ENCODE data around the gene DNAJC5. TPM values are rescaled to one million over a fixed set of nuclear protein-coding genes. Genes with fewer than 3 reads are reported as not detected.

DNAJC5 gene
- total RNA-seq, 1 experiment from 2014 or later: 28.5 TPM

- CTCF ChIA-PET: interaction anchor here (0.6 to 5.6 kb wide), 8 partner anchors 9 to 336 kb away, joined by 3 to 68 read pairs (median 8); partner anchors contain the start of genes ARFRP1, SLC2A4RG and ZGPAT
- peaks cover 34% of the 10 kb centered on the region for H3K4me1 Mint-ChIP-seq
- peak overlapping the region; percentile 79 for H3K27ac Mint-ChIP-seq
- peaks cover 13% of the 10 kb centered on the region for H3K36me3 Mint-ChIP-seq
- H3K9me3 Mint-ChIP-seq: no peaks in the 10 kb centered on the region
- ATAC-seq (peak; percentile 13), DNase-seq (ENCODE audit: low spot score) (peak; percentile 65)
- peak overlapping the region; percentile 94 for H3K4me3 Mint-ChIP-seq
- POLR2A ChIA-PET: interaction anchor here (0.5 to 3.3 kb wide), 7 partner anchors 9 to 123 kb away, joined by 3 to 22 read pairs (median 8); partner anchors contain the start of genes DNAJC5 and ZBTB46
- no peaks in the 10 kb centered on the region for H3K27me3 Mint-ChIP-seq (ENCODE audit: low read depth)
- TF ChIP-seq, protein P1, sequence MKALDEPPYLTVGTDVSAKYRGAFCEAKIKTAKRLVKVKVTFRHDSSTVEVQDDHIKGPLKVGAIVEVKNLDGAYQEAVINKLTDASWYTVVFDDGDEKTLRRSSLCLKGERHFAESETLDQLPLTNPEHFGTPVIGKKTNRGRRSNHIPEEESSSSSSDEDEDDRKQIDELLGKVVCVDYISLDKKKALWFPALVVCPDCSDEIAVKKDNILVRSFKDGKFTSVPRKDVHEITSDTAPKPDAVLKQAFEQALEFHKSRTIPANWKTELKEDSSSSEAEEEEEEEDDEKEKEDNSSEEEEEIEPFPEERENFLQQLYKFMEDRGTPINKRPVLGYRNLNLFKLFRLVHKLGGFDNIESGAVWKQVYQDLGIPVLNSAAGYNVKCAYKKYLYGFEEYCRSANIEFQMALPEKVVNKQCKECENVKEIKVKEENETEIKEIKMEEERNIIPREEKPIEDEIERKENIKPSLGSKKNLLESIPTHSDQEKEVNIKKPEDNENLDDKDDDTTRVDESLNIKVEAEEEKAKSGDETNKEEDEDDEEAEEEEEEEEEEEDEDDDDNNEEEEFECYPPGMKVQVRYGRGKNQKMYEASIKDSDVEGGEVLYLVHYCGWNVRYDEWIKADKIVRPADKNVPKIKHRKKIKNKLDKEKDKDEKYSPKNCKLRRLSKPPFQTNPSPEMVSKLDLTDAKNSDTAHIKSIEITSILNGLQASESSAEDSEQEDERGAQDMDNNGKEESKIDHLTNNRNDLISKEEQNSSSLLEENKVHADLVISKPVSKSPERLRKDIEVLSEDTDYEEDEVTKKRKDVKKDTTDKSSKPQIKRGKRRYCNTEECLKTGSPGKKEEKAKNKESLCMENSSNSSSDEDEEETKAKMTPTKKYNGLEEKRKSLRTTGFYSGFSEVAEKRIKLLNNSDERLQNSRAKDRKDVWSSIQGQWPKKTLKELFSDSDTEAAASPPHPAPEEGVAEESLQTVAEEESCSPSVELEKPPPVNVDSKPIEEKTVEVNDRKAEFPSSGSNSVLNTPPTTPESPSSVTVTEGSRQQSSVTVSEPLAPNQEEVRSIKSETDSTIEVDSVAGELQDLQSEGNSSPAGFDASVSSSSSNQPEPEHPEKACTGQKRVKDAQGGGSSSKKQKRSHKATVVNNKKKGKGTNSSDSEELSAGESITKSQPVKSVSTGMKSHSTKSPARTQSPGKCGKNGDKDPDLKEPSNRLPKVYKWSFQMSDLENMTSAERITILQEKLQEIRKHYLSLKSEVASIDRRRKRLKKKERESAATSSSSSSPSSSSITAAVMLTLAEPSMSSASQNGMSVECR (CRISPR knock-in tag; IDR thresholded peaks at IDR 0.05; ENCODE audit: borderline replicate concordance): no peak
- TF ChIP-seq E2F5 (CRISPR knock-in tag; IDR thresholded peaks at IDR 0.05) (no peak), ZNF423 (CRISPR knock-in tag; IDR thresholded peaks at IDR 0.05) (no peak), GABPB1 (CRISPR knock-in tag; IDR thresholded peaks at IDR 0.05) (peak; percentile 77), NFE2L1 (CRISPR knock-in tag; IDR thresholded peaks at IDR 0.05) (no peak), ZNF138 (CRISPR knock-in tag; conservative IDR thresholded peaks at IDR 0.05) (no peak), ETV6 (CRISPR knock-in tag; IDR thresholded peaks at IDR 0.05) (no peak), ZNF263 (CRISPR knock-in tag; IDR thresholded peaks at IDR 0.05; ENCODE audit: low read depth) (no peak), ZNF121 (CRISPR knock-in tag; IDR thresholded peaks at IDR 0.05) (peak; percentile 87), ESRRA (CRISPR knock-in tag; IDR thresholded peaks at IDR 0.05; ENCODE audit: borderline replicate concordance) (no peak), NR1H2 (CRISPR knock-in tag; IDR thresholded peaks at IDR 0.05) (no peak), IRF1 (CRISPR knock-in tag; IDR thresholded peaks at IDR 0.05) (no peak), HMGA2 (CRISPR knock-in tag; IDR thresholded peaks at IDR 0.05) (no peak), ZNF416 (CRISPR knock-in tag; IDR thresholded peaks at IDR 0.05) (no peak), EMX1 (CRISPR knock-in tag; IDR thresholded peaks at IDR 0.05) (peak; percentile 72; the same call in 1 of the 2 replicates), CTCF (IDR thresholded peaks at IDR 0.05) (no peak), CBFB (CRISPR knock-in tag; IDR thresholded peaks at IDR 0.05; ENCODE audit: low read depth) (no peak), SOX15 (CRISPR knock-in tag; IDR thresholded peaks at IDR 0.05) (no peak), MYBL2 (CRISPR knock-in tag; IDR thresholded peaks at IDR 0.05) (no peak)
- TF ChIP-seq, protein P2, sequence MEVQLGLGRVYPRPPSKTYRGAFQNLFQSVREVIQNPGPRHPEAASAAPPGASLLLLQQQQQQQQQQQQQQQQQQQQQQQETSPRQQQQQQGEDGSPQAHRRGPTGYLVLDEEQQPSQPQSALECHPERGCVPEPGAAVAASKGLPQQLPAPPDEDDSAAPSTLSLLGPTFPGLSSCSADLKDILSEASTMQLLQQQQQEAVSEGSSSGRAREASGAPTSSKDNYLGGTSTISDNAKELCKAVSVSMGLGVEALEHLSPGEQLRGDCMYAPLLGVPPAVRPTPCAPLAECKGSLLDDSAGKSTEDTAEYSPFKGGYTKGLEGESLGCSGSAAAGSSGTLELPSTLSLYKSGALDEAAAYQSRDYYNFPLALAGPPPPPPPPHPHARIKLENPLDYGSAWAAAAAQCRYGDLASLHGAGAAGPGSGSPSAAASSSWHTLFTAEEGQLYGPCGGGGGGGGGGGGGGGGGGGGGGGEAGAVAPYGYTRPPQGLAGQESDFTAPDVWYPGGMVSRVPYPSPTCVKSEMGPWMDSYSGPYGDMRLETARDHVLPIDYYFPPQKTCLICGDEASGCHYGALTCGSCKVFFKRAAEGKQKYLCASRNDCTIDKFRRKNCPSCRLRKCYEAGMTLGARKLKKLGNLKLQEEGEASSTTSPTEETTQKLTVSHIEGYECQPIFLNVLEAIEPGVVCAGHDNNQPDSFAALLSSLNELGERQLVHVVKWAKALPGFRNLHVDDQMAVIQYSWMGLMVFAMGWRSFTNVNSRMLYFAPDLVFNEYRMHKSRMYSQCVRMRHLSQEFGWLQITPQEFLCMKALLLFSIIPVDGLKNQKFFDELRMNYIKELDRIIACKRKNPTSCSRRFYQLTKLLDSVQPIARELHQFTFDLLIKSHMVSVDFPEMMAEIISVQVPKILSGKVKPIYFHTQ (CRISPR knock-in tag; IDR thresholded peaks at IDR 0.05): no peak
- TF ChIP-seq, protein P3, sequence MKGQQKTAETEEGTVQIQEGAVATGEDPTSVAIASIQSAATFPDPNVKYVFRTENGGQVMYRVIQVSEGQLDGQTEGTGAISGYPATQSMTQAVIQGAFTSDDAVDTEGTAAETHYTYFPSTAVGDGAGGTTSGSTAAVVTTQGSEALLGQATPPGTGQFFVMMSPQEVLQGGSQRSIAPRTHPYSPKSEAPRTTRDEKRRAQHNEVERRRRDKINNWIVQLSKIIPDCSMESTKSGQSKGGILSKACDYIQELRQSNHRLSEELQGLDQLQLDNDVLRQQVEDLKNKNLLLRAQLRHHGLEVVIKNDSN (CRISPR knock-in tag; IDR thresholded peaks at IDR 0.05): 0 out of 2 replicates have a peak, but pooled peaks have one; percentile 30
- TF ChIP-seq, protein P4, sequence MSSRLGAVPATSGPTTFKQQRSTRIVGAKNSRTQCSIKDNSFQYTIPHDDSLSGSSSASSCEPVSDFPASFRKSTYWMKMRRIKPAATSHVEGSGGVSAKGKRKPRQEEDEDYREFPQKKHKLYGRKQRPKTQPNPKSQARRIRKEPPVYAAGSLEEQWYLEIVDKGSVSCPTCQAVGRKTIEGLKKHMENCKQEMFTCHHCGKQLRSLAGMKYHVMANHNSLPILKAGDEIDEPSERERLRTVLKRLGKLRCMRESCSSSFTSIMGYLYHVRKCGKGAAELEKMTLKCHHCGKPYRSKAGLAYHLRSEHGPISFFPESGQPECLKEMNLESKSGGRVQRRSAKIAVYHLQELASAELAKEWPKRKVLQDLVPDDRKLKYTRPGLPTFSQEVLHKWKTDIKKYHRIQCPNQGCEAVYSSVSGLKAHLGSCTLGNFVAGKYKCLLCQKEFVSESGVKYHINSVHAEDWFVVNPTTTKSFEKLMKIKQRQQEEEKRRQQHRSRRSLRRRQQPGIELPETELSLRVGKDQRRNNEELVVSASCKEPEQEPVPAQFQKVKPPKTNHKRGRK (CRISPR knock-in tag; IDR thresholded peaks at IDR 0.05; ENCODE audit: borderline replicate concordance): no peak
- TF ChIP-seq, protein P5, sequence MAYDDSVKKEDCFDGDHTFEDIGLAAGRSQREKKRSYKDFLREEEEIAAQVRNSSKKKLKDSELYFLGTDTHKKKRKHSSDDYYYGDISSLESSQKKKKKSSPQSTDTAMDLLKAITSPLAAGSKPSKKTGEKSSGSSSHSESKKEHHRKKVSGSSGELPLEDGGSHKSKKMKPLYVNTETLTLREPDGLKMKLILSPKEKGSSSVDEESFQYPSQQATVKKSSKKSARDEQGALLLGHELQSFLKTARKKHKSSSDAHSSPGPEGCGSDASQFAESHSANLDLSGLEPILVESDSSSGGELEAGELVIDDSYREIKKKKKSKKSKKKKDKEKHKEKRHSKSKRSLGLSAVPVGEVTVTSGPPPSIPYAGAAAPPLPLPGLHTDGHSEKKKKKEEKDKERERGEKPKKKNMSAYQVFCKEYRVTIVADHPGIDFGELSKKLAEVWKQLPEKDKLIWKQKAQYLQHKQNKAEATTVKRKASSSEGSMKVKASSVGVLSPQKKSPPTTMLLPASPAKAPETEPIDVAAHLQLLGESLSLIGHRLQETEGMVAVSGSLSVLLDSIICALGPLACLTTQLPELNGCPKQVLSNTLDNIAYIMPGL (CRISPR knock-in tag; IDR thresholded peaks at IDR 0.05): 0 out of 2 replicates have a peak, but pooled peaks have one; percentile 8
Observed at GRCh38 chr20:63863798-63864544, 31.0 kb upstream of the DNAJC5 start.
